HG03432 (cell line): ENCODE data around the gene CREB5.

Experiments
- ATAC-seq: cut with Tn5 transposase; IDR thresholded peaks from one replicate; pipeline ENCODE4 v1.9.1; 2021; ENCODE audit warnings: mild to moderate bottlenecking, moderate library complexity; ENCODE audit not compliant: unreplicated experiment

Gene CREB5

DNA sequence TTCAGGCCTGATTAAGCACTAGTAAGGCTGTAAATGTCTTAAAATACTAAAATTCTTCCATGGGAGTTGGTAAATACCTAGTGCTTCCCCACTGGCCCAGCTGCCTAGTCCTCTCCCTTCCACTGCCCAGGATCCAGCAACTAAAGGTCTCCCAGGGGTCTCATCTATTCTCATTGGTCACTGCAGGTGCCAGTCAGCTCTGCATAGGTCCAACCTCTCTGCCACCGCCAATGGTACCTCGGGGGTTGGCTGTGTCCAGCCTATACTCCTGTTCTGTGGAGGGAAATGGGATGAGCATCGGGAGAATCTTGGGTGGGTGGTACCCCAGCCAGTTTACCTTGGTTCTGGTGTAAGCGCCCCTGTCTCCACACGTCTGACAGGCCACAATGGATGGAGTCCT is 6.1 kb upstream of the CREB5 start:
- no peak for ATAC-seq

DNA sequence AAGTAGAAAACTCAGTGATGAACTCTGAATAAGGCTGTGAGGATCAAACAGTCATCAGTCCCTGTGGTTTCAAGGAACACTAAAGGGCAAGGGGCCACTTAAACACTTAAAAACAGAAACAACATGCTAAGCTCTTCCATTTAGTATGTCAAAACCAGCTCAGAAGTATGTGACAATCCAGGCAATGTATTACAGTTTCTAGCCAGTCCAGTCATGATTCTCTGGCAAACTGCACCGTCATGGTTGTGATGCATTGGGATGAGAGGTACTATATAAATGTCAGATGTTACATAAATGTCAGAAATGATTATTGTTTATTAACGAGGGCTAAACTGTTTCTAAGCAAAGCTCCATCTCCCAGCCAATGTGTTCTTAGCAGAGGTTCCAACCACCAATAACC is 4.7 kb upstream of the CREB5 start:
- ATAC-seq, result no peak

DNA sequence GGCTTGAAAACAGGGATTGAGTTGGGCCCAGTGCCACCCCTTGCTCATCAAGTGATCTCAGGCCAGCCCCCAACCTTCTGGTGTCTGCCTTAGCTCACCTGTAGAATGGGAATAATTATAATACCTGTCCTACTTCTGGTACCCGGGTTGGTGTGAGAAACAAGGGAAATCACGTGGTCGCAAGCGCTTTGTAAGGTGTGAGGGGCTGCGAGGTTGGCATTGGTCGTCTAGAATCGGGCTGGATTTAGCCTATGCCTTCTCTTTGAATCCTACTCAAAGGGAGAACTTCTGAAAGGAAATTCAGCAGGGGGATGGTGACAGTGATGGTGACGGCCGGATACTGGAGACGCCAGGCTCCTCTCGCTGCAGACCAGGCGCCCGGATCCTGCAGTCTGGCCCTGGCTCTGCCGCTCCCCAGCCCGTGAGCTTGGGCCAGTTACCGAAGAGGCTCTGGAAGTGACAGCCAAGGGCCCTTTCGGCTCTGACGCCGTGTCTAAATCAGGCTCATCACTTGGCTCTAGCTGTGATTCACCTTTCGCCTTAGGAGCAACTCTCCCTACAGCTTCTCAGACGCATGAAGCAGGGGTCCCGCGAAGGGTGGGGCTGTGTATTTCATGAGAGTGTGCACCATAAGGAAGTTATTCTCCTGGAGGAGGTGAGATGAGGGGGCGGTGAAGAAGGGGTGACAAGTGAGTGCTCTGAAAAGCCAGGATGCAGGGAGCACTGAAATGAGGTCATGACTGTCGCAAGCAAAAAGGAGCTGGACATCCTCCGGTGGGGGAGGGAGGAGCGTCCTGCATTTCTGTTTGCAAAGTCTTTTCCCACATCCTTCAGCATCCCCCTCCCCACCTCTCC is 4.0 kb upstream of the CREB5 start:
- no peak for ATAC-seq

DNA sequence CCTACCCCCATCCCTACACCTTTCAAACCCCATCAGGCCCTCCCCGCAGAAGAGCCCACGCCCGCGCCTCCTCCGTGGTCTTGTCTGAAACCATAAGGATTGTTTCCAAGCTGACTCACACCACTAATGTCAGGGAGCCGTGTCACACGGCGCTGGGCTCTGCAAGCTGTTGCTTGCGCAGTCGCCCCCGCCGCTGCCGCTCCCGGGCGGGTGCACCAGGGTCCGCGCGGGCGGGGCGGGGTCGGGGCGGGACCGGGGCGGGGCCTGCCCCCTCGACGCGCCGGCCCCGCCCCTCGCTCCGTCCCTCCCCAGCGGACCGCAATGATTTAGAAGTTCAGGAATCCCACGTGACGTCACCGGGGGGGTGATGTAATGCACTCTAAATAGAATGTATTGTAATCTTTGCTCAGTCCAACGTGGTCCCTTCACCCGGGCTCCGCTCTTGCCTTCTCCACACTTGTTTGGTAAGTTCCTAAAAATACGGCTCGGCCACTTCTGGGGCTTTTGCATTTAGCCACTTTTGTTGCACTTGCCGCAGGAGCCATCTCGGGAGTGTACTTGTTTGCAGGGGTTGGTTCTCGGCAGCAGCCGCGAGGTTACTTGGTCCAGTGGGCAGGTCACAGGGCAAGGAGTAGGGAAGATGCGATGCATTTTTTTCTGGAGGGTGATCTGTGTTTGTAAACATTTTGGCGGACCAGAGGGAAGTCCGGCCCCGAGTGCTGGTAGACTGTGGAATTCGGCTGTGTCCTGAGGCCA is 3.2 kb upstream of the CREB5 start:
- no peak for ATAC-seq

DNA sequence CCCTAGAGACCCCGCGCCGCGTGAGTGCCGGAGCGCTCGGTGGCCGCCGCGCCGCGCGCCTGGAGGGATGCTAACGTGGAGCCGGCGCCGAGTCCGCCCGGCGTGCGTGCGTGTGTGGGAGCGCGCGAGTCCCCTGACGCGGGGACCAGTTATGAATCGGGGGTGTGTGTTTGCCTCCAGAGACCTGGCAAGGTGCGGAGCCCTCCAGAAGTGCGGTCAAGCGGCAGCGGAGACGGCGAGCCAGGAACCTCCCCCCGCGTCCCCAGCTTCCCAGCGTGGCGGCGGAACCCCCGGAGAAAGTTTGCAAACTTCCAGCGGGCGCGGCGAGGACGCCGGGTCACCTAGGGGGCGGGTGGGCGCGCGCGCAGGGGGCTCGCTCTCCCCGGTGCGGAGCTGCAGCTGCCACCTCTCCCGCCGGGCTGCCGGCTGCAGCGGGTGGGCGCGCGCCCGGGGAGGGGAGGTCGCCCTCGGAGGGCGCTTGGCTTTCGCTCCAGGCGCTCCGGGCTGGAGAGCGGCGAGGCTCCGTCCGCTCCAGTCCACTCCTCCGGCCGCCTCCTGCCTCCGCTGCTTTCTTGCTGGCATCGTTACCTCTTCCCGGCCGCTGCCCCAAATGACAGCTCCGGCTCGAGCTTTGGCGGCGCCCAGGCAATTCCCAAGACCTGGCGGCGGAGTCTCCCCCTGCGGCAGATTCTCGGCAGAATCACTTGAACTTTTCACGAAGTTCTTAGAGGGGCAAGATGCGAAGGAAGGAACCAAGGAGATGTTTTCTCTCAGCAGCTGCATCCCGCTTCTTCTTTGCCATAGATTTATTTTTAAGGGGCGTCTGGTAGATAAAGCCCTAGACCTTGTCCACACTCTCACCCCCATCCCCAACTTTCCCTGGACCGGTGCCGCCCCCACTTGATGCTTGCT is 2.3 kb upstream of the CREB5 start:
- no peak for ATAC-seq

DNA sequence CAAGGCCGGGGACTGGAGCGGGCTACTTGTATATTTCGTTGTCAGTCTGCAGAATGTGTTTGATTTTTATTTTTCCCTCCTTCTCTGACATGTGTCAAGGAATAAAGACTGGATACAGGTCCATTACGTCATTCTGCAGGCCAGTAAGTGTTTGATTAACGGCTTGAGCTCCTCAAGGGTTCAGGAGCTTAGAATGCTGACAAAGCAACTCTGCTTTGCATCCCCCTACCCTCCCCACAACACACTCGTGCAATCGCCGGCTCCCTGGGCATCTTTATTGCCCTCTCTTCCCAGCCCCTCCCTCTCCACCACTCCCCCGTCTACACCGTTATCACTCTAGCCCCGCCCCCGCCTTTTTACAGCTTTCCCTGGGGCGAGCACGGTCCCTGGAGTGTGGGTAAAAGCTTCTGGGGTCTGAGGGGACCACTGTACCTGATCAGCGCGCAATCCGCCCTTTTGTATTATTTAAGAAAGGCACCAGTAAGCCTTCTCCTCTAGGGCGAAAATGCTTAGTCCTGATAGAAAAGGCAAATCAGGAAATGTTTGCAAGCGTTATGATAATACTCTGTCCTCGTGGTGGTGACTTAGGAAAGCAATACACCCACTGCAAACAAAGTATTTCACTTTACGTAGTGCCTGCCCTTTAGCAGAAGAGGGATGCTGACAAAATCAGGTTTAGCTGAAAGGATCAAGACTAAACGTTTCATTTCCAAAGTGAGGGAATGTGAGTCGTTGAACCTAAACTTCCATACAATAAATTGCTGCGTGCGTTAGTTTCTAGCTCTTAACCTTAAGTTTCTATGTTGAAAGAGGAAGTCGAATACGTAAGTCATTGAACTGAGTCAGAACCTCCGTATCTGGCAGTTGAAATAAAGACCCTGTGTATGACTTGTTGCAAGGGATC is 1.4 kb upstream of the CREB5 start:
- no peak for ATAC-seq

DNA sequence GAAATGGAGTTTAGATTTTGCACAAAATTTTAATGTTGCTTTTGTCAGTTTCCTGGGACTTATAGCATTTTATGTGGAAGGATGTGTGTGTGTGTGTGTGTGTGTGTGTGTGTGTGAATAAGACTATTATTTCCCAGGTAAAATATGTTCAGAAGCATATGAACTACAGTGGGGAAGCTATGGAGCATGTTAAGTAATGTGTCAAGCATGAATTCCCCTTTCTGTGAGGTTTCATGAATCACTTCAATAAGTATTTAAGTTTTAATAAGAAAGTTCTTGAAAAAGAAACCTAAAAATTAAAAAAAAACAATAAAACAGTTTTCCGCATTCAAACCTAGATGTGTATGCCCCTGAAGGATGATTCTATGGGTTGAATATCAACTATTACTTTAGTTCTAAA is 693 bp downstream of the CREB5 start:
- ATAC-seq, result no peak

DNA sequence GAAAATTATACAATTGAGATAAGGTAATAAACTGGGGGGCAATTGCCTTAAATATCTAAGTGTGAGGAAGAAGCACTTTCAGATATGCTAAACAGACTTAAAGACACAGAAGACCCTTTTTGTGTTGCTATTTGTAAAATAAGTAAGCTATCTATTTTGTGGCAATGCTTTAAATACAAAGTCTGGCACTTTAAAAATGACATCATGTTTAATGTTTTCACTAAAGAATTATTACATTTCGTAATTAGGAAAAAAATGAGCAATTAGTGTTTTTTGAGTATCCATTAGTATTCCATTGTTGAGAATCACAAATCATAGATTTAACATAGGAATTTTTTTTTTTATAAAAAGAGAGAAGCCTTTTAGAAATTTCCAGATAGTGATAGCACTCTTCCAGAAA is 2.1 kb downstream of the CREB5 start:
- ATAC-seq, result no peak

DNA sequence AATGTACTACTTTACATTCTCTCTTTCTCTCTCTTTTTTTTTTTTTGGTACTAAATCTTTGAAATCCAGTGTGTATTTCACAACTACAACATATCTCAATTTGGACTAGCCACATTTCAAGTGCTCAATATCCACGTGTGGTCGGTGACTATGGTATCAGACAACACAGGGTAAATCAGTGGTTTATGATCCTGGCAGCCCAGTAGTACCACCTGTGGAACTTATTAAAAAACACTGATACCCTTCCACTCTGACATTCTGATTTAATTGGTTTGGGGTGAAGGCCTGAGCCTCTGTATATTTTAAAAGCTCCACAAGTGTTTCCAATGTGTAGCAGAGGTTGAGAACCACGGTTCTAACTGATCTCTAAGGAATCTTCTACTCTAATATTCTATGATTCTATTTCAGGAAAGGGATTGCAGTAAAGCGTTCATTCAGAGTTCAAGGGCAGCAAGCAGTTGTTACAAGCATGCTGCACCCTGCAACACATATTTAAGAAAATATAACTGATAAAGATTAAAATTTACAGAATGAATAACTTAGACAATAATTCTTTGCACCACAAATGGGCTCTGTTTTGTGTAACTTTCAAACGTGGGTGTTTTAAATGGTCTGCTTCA is 5.1 kb downstream of the CREB5 start:
- ATAC-seq, result no peak

DNA sequence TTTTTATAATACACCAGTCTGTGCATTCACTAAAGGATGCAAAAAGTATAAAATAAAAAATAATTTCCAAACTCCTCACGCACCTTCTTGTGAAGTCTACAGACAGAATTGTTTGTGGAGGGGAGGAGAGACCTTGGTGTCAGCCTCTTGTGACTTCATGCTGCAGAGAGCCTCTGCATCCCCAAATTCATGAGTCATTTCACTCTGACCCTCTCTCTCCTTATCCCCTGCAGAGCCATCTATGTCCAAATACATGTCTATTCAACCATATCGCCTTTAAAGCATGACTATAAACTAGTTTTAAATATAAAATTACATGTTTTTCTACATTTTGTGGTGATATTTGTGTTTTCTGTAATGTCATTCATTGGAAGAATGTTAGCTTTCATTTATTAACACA is 6.0 kb downstream of the CREB5 start:
- ATAC-seq, result no peak

DNA sequence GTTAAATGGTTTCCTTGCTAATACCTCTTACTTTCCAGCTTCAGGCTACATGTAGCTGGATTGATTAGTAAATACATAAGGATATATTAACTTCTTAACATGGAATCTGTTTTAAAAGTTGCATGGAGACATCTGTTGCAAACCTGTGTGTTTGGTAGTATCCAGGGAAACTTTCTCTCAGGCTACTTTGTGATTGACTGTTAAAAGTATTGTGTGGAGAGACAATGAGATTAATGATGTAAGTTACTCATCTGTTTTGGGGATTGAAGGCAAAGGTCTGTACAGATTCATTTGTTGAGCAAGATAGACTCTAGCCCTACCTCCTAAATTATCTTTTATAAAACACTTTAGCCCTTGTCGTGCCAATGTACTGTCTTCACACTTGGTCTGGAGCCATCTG is 6.6 kb downstream of the CREB5 start:
- no peak for ATAC-seq

DNA sequence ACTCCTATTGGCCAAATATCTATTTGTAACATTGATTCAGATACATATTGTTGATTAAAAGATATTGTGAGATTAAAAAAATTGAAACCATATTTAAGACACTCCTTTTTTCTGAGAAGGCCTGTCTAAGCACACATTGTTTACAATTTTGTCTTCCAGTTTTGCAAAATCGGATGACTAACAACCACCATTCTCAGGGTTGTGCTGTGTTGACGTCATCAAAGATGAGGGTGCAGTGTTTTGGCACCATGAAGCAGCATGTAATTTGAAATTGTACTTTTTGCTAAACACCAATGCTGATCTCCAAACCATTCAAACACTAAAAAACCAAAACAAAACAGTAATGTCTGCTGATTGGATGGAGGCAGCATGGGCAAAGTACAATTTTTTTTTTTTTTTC is 7.4 kb downstream of the CREB5 start:
- no peak for ATAC-seq

DNA sequence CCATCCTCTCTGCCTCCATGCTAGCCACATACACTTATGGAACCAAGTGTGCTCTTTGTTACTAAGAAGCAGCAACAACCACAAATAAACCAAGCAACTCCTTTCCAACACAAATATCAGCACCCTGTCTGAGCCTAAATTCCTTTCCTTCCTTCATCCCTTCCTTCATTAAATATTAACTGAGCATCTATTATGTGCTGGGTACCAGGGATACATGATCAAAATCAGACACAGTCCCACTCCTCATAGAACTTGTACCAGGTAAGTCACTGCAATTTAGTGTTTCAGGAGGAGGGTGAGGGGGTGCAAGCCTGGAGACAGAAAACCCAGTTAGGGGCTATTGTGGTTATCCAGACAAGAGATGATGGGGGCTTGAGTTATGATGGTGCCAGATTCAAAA is 10.8 kb downstream of the CREB5 start:
- ATAC-seq, result no peak

DNA sequence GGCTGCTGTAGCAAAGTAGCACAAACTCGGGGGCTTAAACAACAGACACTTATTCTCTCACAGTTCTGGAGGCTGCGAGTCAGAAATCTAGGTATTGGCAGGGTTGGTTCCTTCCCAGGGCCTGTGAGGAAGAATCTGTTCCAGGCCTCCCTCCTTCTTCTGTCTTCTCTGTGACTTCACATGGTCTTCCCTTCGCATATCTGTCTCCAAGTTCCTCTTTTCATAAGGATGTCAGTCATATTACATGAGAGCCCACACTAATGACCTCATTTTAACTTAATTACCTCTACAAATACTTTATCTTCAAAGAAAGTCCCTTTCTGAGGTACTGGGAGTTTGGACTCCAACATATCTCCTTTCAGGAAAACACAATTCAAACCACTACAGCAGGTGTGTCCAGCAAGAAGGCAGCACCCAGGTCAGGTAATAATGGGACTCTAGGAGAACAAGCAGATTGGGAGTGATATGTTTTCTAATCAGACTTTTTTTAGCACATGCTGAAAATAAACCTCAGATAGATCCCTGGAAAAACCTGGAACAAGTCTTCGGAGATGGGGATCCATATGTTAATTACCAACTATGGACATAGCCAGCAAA is 11.7 kb downstream of the CREB5 start:
- no peak for ATAC-seq

DNA sequence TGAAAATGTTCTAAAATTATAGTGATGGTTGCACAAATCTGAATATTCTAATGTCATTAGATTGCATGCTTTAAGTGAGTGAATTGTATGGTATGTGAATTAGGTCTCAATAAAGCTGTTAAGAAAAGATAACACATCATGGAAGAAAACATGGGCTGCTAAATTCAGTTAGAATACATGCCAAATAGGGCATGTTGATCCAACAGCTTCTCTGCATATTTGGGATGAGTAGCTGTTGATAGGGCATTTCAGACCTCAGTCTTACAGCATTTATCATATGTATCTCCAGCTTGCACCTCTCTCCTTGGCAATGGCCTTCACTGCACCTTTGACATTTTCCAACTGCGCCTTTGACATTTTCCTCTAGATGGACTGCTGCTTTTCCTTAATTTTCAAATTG is 13.2 kb downstream of the CREB5 start:
- ATAC-seq, result no peak

DNA sequence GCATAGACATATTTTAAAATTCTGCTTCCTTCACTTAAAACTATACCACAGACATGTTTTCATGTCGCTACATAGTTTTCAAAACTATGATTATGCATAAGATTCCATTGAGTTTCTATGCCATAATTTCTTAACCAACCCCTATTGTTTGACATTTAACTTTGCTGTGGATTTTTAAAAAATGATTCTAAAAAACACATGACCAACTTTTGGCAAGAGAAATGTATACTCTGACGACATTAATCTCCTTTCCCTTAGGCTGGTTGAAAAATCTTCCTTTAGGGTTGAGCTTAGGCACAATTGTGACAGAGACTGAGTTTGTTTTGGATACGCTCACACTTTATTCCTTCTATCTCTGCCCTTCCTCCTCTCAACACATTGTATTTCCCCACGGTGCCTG is 14.9 kb downstream of the CREB5 start:
- ATAC-seq, result no peak

DNA sequence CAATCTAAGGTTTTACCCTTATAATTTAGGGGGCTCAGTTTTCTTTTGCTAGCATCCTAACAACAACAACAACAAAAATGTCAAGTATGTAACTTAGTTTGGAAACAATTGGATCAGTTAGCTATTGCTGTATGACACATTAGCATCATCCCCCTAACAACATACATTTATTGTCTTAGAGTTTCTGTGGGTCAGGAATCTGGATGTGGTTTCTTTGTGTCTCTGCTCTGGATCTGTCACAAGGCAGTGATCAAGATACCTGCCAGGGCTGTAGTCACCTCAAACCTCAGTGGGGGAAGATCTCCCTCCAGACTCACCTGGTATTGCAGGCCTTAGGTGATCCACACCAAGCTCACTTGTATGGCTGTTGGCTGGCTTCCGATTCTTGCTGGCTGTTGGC is 18.3 kb downstream of the CREB5 start:
- no peak for ATAC-seq

DNA sequence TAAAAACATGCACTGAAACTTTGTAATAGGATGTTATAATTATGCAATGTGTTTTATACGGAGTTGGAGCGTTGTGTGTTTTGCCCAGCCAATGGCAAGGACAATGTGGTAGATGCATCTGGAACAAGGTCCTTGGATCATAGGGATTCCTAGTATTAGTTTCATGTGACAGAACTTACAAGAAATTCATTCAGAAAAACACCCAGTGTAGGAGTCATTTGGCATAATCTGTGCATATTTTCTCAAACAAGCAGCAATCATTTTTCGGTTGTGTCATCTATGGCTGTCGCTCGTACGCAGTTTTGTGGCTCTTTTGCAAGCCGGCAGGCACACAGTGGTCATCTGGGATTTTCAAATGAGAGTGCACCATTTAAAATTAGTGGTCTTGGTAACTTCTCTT is 19.8 kb downstream of the CREB5 start:
- ATAC-seq, result no peak

DNA sequence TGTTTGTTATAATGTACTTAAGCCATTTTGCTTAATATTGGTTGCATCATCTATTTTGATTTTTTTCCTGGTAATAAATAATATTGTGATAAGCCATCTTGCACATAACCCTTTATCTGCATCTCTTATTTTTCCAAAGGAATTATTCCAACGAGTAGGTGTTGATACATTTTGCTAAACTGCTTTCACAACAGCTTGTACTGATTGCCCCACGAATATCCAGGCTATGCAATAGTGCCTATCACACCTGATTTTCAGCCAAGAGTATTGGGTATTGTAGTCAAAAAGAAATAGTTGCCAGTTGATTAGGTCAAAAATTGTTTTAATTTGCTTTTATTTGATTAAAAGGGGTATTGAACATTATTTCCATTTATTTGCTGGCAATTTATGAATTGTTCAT is 20.7 kb downstream of the CREB5 start:
- no peak for ATAC-seq
